Activated CD4-positive, alpha-beta T cell treated with anti-CD3 and anti-CD28 coated beads, Interleukin-2, amount 50 U/mL, for 24 hours (primary cell): ENCODE results near the gene HMGCS2.

Experiments
- DNase-seq, 2 donors: peaks; one replicate each; pipeline ENCODE4 v3.0.0-alpha.2; 2020; ENCODE audit warnings: low read depth in 1 of 2, low spot score in 1 of 2

The HMGCS2 gene

GRCh38 chr1:119701659-119702058 is 67.0 kb downstream of the HMGCS2 start:
- DNase-seq, result no peak

GRCh38 chr1:119700326-119700725 is 68.4 kb downstream of the HMGCS2 start:
- no peak for DNase-seq
